A673 (cell line): ENCODE data around the gene NOSIP. TPM values are rescaled to one million over a fixed set of nuclear protein-coding genes. Genes with fewer than 3 reads are reported as not detected.

Experiments used
- BruUV-seq: library from RNA; stranded (reverse); fragments of 400-500 nt; replicated peaks from 2 replicates; lab custom pipeline; 2021; lab: Mats Ljungman, UMichigan
- CTCF ChIA-PET: fragments of 300-600 bp; sonication (Branson Sonifier 250); formaldehyde crosslinking; loops from one replicate; lab custom pipeline; 2022; ENCODE audit warnings: antibody characterized with exemption; lab: Charles Lee
- POLR2A ChIA-PET: fragments of 300-600 bp; sonication (Branson Sonifier 250); formaldehyde crosslinking; loops from one replicate; lab custom pipeline; 2022; ENCODE audit warnings: antibody characterized with exemption; ENCODE audit not compliant: low non-redundant PET; lab: Charles Lee
- DNase-seq: peaks from one replicate; pipeline ENCODE4 v3.0.0-alpha.2; 2015; ENCODE audit warnings: low spot score
- H3K27ac ChIP-seq: fragments of 200-600 bp; sonication (generic); 2 replicates; pipeline ENCODE4 v1.5.1; 2016; ENCODE audit warnings: mixed run types, low read depth, mild to moderate bottlenecking, mixed read lengths, antibody characterized with exemption, low read length; ENCODE audit not compliant: poor library complexity, severe bottlenecking
- H3K27me3 ChIP-seq: fragments of 200-600 bp; sonication (generic); replicated peaks from 2 replicates; pipeline ENCODE4 v1.6.1; 2017; ENCODE audit warnings: mixed run types, low read depth, mild to moderate bottlenecking, mixed read lengths, antibody characterized with exemption, low read length; ENCODE audit not compliant: insufficient read depth, poor library complexity
- H3K36me3 ChIP-seq: fragments of 200-600 bp; sonication (generic); 2 replicates; pipeline ENCODE4 v1.6.1; 2016; ENCODE audit warnings: mixed run types, mild to moderate bottlenecking, mixed read lengths, antibody characterized with exemption, low read length; ENCODE audit not compliant: insufficient read depth, poor library complexity, severe bottlenecking
- H3K4me1 ChIP-seq: fragments of 200-600 bp; sonication (generic); 2 replicates; pipeline ENCODE4 v1.6.1; 2017; ENCODE audit warnings: mixed run types, mild to moderate bottlenecking, mixed read lengths, antibody characterized with exemption, low read length; ENCODE audit not compliant: insufficient read depth, poor library complexity, severe bottlenecking
- H3K4me3 ChIP-seq: fragments of 200-600 bp; sonication (generic); 2 replicates; pipeline ENCODE4 v1.5.1; 2016; ENCODE audit warnings: low read depth, mixed run types, mild to moderate bottlenecking, mixed read lengths, low read length; ENCODE audit not compliant: poor library complexity, severe bottlenecking
- H3K9me3 ChIP-seq: fragments of 200-600 bp; sonication (generic); 2 replicates; pipeline ENCODE4 v1.6.1; 2016; ENCODE audit warnings: mixed run types, low read depth, mild to moderate bottlenecking, mixed read lengths, antibody characterized with exemption, low read length; ENCODE audit not compliant: poor library complexity, severe bottlenecking
- EZH2 ChIP-seq: fragments of 200-600 bp; sonication (generic); IDR thresholded peaks from 2 replicates; pipeline ENCODE4 v1.6.1; 2017; ENCODE audit warnings: borderline replicate concordance, low read depth, mild to moderate bottlenecking, mixed read lengths, antibody characterized with exemption, low read length; ENCODE audit not compliant: poor library complexity, severe bottlenecking
- intact Hi-C: fragments of 100-400 bp; cut with micrococcal nuclease; formaldehyde crosslinking; loops from one replicate; pipeline ENCODE4 v1.10.0; 2022; ENCODE audit not compliant: unreplicated experiment
- total RNA-seq: library from RNA; stranded (reverse); gene quantifications from 2 replicates; pipeline ENCODE4 v1.2.3, GENCODE V29; 2021
- TF ChIP-seq, protein P1 (sequence below): fragments of 300-800, 200-600 bp; sonication (generic); conservative IDR thresholded peaks from 2 replicates; pipeline ENCODE4 v1.5.1; 2017; ENCODE audit warnings: low read depth, mild to moderate bottlenecking, antibody characterized with exemption, low read length, moderate library complexity, mixed read lengths

NOSIP gene
- total RNA-seq, 1 experiment from 2014 or later: 178 TPM

DNA sequence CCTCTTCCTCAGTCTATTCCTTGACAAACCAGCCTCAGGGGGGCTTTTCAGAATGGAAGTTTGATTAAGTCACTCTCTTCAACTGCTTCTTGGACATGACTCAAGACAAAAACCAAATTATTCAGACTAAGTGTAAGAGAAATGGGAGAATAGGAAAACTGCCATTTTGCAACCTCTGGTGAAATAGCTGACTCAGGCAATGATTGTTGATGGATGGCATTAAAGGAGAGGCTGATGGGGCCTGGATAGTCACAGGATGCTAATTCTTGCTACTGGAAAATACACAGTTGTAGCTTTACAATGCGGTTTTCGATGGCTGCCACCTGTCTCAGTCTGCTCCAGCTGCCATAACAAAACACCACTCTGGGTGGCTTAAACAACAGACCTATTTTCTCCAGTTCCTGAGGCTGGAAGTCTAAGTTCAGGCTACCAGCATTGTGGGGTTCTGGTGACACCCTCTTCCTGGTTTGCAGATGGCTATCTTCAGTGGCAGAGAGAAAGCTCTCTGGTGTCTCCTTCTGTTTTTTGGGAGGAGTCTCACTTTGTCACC is 6.1 kb downstream of the NOSIP start:
- peak overlapping the region; percentile 55 for H3K27ac ChIP-seq
- no TSS peak for BruUV-seq
- ChIA-PET CTCF (interaction anchor here (0.6 kb wide), 1 partner anchor 95 kb away, joined by 5 read pairs; no protein-coding TSS in a partner anchor), POLR2A (interaction anchor here (0.7 kb wide), 1 partner anchor 19 kb away, joined by 3 read pairs; no protein-coding TSS in a partner anchor)
- peaks cover 26% of the 10 kb centered on the region for H3K36me3 ChIP-seq
- no peak overlapping the region for H3K4me3 ChIP-seq
- no peak for TF ChIP-seq EZH2
- TF ChIP-seq, protein P1, sequence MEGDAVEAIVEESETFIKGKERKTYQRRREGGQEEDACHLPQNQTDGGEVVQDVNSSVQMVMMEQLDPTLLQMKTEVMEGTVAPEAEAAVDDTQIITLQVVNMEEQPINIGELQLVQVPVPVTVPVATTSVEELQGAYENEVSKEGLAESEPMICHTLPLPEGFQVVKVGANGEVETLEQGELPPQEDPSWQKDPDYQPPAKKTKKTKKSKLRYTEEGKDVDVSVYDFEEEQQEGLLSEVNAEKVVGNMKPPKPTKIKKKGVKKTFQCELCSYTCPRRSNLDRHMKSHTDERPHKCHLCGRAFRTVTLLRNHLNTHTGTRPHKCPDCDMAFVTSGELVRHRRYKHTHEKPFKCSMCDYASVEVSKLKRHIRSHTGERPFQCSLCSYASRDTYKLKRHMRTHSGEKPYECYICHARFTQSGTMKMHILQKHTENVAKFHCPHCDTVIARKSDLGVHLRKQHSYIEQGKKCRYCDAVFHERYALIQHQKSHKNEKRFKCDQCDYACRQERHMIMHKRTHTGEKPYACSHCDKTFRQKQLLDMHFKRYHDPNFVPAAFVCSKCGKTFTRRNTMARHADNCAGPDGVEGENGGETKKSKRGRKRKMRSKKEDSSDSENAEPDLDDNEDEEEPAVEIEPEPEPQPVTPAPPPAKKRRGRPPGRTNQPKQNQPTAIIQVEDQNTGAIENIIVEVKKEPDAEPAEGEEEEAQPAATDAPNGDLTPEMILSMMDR: no peak
- DNase-seq: no peak
- H3K9me3 ChIP-seq: no peaks in the 10 kb centered on the region
- intact Hi-C loops: loop anchor here (5.0 kb wide), 1 partner anchor 103 kb away; the partner anchor contains the start of gene PRMT1
- peaks cover 30% of the 10 kb centered on the region for H3K4me1 ChIP-seq
- H3K27me3 ChIP-seq: no peaks in the 10 kb centered on the region

DNA sequence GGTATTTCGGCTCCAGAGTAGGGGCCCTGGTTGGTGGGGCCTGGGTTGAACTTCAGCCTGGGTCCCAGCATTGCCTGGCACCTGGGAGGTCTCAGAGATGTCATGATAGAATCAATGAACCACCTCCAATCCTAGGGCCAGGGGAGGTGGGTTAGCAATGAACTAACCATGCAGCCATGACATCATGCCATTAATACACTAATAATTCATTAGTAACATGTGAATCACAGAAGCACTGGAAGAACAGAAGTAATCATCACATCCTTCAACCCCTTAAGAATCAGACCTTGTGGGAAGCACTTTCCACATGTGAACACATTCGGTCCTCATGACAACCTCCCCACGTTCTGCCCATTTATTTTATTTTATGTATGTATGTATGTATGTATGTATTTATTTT is 6.9 kb downstream of the NOSIP start:
- DNase-seq: no peak
- peaks cover 24% of the 10 kb centered on the region for H3K4me1 ChIP-seq
- POLR2A ChIA-PET: interaction anchor here (0.5 kb wide), 1 partner anchor 23 kb away, joined by 8 read pairs; no protein-coding TSS in a partner anchor
- intact Hi-C loops: loop anchor here (5.0 kb wide), 1 partner anchor 104 kb away; the partner anchor contains the start of gene PRMT1
- peak overlapping the region; percentile 47 for H3K27ac ChIP-seq
- no peaks in the 10 kb centered on the region for H3K9me3 ChIP-seq
- no peak for TF ChIP-seq EZH2
- TF ChIP-seq, protein P1: no peak
- no peaks in the 10 kb centered on the region for H3K27me3 ChIP-seq
- BruUV-seq: no TSS peak
- no peak overlapping the region for H3K4me3 ChIP-seq
- CTCF ChIA-PET: no interaction called here
- H3K36me3 ChIP-seq: peaks cover 26% of the 10 kb centered on the region

DNA sequence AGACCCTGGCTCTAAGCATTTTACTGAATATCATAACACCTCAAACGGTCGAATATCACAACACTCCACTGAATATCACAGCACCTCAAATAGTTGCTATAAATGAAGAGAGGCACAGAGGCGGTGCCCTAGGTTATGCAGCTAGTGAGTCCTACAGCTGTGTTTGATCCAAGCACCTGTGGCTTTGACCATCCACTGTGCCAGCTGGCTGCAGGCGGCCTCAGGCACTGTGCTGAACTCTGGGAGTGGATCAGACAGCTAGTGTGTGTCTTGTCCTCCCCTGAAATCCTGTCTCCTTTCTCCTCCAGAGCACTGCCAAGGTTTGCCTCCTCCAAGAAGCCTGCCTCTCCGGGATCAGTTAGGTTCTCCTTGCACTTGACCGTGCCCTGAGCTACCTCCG is 7.3 kb downstream of the NOSIP start:
- no peak for DNase-seq
- H3K36me3 ChIP-seq: peaks cover 26% of the 10 kb centered on the region
- peak overlapping the region; percentile 47 for H3K27ac ChIP-seq
- TF ChIP-seq, protein P1: no peak
- no peak for TF ChIP-seq EZH2
- peaks cover 24% of the 10 kb centered on the region for H3K4me1 ChIP-seq
- no peak overlapping the region for H3K4me3 ChIP-seq
- BruUV-seq: no TSS peak
- ChIA-PET POLR2A (interaction anchor here (0.5 kb wide), 1 partner anchor 23 kb away, joined by 8 read pairs; no protein-coding TSS in a partner anchor), CTCF (no interaction called here)
- no peaks in the 10 kb centered on the region for H3K9me3 ChIP-seq
- H3K27me3 ChIP-seq: no peaks in the 10 kb centered on the region
- intact Hi-C loops: loop anchor here (5.0 kb wide), 1 partner anchor 104 kb away; the partner anchor contains the start of gene PRMT1
